GM12874 (cell line): ENCODE results near the gene BLVRA.

ENCODE experiments used
- TF ChIP-seq, protein P1 (sequence below): IDR thresholded peaks from 2 replicates; pipeline ENCODE4 v1.5.1; 2011; ENCODE audit warnings: low read depth, mild to moderate bottlenecking, control low read depth, low read length, moderate library complexity; ENCODE audit not compliant: insufficient read depth

BLVRA gene

DNA sequence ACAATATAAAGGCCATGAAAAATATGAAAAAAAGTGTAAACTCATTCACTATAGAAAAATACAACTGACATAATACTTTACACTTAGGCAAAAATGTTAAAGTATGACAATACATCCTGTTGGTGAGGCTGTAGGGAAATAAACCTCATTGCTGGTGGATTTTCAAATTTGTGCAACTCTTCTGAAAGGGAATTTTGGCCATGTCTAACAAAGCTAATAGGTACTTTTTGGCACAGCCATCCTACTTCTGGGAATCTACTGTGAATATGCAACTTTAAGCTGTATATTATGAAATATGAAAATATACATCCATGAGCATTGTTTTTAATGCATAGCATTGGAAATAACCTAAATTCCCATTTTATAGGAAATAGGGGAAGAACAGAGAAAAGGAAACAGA is 15.8 kb upstream of the BLVRA start:
- TF ChIP-seq, protein P1, sequence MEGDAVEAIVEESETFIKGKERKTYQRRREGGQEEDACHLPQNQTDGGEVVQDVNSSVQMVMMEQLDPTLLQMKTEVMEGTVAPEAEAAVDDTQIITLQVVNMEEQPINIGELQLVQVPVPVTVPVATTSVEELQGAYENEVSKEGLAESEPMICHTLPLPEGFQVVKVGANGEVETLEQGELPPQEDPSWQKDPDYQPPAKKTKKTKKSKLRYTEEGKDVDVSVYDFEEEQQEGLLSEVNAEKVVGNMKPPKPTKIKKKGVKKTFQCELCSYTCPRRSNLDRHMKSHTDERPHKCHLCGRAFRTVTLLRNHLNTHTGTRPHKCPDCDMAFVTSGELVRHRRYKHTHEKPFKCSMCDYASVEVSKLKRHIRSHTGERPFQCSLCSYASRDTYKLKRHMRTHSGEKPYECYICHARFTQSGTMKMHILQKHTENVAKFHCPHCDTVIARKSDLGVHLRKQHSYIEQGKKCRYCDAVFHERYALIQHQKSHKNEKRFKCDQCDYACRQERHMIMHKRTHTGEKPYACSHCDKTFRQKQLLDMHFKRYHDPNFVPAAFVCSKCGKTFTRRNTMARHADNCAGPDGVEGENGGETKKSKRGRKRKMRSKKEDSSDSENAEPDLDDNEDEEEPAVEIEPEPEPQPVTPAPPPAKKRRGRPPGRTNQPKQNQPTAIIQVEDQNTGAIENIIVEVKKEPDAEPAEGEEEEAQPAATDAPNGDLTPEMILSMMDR, result no peak

DNA sequence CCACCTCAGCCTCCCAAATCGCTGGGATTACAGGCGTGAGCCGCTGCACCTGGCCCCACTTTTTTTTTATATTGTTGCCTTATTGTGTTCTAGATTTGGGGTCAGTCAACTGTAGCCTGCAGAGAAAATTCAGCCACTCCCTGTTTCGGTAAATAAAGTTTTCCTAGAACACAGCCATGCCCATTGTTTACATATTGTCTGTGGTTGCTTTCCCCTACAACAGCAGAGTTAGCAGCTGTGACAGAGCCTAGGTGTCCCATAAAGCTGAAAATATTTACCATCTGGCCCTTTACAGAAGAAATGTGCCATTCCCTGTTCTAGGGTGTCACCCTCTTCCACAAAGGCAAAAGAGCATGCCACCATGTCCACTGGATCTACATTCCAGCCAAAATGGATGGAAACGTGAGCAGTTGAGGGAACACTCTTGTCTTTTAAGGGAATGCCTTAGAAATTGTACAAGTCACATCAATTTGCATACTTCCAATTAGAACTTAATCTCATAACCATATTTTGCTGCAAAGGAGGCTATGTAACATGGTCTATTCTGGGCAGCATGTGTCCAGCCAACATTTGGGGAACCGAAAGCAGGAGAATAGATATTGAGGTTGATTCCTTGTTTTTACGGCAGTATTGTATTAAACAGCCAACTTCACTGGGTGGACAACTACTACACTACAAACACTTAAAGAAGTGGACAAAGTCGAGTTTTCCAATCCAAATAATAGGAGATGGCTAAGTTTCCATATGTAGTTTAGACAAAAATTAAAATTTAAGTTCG is 11.0 kb upstream of the BLVRA start:
- TF ChIP-seq, protein P1, result no peak

DNA sequence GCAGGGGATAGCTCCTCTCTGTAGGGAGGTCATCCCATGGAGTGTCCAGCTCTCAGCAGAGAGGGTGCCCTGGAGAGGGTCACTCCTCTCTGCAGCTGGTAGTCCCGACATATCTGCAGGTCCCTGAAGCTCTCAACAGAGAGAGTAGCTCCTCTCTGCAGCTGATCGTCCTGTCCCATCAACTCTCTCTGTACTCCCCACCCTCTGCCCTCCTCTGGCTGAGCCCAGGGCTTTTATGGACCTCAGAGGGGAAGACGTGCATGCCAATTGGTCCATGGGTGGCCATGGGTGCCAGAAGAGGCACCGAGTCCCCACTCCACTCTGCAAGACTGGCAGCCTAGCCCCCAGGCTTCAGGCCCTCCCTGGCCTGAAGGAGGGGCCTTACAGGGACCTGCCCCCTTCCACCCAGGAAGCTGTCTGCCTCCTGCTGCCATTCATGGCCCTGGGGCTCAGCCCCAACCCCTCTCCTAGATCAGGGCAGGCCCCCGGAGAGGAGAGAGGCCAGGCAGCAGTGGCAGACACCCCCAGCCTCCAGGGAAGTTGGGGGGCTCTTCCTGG is 9.0 kb upstream of the BLVRA start:
- TF ChIP-seq, protein P1, result no peak

DNA sequence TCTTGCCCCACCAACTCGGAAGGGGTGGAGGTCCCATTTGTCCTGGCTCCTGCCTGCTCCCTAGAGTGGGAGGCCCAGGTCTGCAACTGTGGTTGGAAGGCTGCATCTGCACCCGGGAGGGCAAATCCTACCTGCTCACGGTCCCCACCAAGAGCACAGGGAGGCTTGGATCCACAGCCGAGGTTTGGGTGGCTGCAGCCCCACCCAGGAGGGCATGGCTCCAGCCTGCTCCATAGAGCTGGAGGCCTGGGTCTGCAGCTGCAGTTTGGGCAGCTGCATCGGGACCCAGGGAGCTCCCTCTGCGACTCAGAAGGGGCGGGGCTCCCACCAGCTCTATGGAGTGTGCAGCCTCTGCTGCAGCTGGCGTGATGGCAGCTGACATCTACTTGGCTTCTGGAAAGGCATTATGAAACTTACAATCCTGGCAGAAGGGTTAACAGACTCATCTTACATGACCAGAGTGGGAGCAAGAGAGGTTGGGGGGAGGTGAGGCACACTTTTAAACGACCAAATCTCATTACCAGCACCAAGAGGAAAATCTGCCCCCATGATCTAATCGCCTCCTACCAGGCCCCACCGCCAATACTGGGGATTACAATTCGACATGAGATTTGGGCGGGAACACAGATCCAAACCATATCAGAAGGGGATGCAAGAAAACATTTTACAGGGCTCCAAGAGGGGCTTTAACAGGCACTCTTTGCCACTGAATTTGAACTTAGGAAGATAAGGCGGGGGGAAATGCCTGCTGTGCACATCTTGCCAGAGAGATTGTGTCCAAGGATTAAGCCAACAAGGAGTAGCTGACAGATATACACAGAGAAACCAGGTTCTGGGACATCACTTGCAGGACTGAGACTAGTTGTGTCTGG is 8.2 kb upstream of the BLVRA start:
- TF ChIP-seq, protein P1, result no peak

DNA sequence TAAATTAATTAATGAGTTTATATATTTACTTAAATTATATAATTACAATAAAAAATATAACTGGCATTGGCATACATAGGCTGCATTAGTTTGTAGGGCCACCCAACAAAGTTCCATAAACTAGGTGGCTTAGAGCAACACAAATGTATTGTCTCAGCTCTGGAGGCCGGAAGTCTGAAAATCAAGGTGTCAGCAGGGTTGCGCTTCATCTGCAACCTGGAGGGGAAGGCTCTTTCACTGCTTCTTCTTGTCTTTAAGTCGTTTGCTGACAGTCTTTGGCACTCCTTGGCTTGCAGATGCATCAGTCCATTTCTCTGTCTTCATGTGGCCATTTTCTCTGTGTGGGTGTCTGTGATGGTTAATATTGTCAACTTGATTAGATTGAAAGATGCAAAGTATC is 6.1 kb upstream of the BLVRA start:
- TF ChIP-seq, protein P1, result no peak

DNA sequence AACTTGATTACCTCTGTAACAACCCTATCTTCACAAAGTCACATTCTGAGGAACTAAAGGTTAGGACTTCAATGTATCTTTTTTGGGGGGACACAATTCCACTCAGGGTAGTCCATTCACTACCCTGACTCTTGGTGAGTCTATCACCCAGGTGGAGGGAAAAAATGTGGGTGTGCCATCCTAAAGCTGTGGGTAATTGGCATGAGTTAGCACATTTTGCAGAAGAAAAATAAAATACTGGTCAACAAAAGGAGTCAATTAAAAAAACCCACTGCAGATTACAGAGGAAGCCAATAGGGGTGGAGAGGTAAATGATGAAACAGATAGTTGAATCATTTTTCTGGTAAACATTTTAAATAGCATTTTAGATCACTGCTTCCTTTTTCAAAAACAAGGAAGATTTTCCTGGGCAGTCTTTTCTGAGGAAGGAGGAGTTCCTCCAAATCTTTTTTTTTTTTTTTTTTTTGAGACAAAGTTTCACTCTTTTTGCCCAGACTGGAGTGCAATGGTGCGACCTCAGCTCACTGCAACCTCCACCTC is 5.1 kb upstream of the BLVRA start:
- TF ChIP-seq, protein P1, result no peak

DNA sequence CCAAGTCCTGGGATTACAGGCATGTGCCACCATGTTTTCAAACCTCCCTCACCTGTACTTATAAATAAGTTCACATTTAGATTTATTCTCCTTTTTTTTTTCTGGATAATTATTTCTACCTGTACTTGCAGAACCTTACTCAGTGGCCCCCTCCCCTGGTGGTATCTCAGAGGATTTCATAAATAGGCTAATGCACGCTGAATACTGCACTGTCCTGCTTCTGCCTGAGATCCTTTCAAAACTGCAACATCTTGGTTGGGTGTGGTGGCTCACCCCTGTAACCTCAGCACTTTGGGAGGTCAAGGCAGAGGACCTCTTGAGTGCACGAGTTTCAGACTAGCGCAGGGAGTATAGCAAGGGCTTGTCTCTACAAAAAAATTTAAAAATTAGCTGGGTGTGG is 4.6 kb upstream of the BLVRA start:
- TF ChIP-seq, protein P1, result no peak
